HK-2 (cell line): ENCODE results near the gene ERO1B.
A peak's percentile ranks its signal among the peaks of the same experiment; 100 is the strongest.

Source experiments
- DNase-seq: peaks from one replicate; pipeline ENCODE4 v3.0.0-alpha.2; 2018; ENCODE audit not compliant: unreplicated experiment

ERO1B gene

DNA sequence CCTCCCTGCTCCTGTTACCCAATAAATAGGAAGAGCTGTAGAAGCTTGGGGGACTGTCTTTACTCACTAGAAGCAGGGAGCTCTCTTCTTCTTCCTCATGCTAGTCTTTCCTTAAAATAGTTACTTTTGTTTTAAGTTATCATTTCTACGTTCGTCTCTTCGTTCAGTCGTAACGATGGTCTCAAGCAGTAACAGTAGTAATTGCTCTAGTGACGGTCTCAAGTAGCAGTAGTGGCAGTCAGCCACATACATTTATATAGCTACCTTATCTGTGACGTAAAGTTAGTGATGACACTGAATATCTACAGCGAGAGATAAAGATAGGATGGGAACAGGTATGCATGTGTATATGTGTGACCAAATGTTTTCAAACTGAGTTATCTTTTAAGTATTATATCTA lies 15.4 kb upstream of the ERO1B start:
- DNase-seq = no peak

DNA sequence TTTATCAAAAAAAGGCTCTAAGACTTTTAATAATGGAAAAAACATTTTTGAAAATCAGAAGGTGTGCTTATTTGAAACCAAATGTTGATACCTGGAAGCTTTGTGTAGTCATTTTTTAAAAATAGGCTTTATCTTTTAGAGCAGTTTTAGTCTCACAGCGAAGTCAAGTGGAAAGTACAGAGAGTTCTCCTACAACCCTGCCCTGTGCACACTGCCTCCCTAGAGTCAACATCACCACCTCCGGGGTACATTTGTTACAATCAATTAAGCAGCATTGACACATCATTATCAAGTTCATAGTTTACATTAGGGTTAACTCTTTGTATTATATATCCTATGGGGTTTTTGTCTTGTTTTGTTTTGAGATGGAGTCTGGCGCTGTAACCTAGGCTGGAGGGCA lies 10.7 kb upstream of the ERO1B start:
- no peak for DNase-seq

DNA sequence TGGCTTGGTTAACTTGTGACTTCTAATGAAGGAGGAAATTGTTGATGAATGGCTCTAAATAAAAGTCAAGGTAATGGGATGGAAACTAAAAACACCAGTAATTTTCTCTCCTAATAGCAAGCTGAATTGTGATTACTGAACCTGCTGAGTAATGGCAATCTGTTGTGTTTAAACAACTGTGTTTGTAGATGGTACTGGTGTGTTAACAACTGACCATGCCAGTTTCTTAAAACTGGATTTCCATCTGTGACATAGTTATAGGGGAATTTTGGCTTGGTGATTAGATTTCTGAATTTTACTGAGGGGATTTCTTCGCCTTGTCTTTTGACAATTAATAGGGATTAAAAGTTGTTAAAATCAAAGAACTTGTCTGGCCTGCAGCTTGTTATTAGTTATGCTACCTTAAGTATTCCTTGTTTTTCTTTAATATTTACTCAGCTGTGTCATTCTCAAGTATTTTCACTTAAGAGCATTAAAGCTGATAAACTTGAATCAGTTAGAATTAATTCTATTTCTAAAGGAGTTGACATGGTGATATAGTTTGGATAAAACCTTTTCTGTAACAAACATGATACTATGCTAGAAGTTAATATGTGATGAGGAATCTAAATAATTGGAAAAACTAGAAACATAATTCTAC lies 7.9 kb upstream of the ERO1B start:
- DNase-seq = no peak

DNA sequence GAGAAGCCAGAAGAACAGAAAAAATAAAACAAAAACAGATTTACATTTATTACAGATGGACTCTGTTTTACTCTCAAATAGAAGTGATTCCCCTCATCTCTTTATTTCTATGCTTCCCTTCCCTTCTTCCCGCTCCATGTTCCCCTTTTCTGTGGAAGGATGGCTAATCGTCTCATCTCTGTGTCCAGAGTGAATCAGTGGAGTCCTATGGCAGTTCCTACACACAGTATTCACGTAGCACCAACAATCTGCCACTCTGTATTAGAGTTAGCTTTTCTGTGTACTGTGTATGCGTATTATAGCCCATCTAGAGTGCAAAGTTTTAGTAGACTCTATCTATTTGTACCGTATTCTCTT lies 6.8 kb upstream of the ERO1B start:
- DNase-seq = no peak

DNA sequence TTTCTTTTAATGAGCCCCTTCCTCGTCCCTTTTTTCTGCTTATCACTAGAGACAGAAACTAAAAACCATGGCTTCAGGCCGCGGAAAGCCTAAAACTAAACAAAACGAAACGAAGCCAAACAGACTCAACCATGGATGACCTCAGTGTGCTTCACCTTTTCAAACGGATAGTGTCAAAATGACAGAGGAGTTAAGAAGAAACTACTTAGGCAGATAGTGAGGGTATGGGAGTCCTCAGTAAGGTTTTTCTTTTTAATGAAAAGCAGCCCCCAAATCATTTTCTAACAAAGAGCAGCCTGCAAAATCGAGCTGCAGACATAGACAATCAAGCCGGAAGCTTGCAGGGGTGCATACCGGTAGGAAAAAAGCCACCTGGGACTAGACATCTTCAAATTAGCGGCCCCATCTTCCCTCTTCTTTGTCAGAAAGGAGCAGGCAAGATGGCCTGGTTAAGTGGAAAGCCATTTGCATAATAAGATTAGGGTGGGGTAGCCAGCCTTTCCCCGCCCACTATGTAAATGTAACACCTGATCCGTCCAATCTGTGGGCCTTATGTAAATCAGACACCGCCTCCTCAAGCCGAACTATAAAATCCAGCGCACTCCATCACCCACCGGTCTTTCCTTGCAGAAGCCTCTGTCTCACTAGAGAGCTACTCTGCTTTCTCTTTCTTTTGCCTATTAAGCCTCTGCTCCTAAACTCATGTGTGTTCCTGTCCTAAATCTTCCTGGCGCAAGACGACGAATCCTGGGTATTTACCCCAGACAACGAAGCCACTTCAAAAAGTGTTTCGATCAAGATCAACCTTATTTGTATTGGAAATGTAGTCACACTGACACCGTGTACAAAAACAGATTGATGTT lies 6.2 kb upstream of the ERO1B start:
- peak; percentile 7 for DNase-seq

DNA sequence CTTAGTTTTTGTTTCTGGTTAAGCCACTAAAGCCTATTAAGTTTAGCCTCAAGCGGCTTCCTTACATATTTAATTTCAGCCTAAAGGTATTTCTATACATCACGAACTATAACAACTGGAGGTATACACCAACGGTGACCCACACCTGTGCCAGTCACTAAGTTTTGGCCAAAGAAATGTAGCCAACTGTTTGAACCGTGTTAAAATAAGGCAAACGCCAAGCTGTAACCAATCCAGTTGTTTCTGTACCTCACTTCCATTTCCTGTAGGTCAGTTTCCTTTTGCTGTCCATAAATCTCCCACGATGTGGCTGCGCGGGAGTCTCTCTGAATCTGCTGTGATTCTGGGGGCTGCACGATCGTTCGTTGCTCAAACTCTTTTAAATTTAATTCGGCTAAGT lies 5.6 kb upstream of the ERO1B start:
- no peak for DNase-seq

DNA sequence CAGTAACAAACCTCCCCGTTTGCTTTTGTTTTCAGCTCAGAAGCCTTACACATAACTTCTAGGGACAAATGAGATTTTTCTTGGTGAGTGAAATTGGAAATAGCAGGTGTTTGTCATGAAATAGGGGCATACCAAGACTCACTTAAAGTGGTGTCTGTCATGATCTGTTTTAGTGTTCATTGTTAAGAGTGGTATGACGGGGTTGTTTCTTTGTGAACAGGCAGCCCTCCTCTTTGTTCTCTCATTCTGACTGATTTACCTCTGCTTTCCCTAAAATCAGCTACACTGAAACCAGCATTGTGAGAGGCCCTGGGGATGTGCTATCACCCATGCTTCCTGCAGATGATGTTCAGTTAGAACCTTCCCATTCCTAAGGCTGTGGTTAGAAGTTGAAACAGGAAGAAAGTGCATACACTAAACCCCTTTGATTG lies 2.5 kb upstream of the ERO1B start:
- no peak for DNase-seq

DNA sequence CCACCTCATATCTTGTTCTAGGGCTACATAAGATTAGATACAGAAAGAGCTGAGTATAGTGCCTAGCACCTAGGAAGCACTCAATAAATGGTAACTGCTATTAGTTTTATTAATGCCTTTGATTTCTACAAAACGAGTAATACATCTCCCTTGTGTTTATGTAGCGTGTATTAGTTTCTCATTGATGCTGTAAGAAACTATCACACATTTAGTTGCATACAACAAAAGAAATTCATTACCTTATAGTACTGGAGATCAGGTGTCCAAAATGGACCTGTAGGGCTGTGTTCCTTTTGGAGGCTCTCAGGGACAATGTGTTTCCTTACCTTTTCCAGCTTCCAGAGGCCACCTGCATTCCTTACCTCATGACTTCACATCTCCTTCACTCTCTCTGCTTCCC lies 961 bp upstream of the ERO1B start:
- DNase-seq = no peak

DNA sequence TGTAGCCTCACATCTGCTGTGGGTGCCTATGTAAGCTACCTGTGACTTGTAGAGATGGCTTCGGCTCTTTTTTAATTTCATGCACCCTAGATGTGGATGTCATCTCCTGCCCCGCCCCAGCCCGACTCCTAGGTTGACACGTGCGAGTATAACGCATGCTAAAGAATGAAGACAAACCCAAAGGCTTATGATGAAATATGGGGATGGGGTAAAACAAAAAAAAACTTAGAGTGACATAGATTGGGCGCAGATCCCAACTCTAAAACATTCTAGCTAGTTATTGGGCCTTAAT lies 613 bp upstream of the ERO1B start:
- DNase-seq = no peak

DNA sequence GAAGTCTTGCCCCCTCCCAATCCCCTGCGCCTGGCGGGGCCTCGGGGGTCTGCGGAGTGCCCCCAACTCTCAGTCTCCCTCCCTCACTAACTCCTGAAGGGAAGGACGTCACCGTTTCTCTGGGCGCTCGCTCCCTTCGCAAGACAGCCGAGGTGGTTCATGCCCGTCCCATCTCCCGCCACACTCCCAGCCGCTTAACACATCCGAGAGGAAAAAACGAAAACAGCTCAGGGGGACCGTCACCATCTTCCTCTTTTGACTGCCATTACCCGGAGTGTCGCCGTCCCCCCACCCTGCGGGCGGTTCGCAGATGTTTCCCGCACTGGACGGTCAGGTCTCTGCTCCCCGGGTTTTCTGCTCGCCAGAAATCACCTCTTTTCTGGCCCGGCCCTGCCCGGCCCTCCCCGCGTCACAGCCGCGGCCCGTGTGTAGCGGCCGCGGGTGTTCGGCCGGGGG lies 532 bp downstream of the ERO1B start:
- no peak for DNase-seq

DNA sequence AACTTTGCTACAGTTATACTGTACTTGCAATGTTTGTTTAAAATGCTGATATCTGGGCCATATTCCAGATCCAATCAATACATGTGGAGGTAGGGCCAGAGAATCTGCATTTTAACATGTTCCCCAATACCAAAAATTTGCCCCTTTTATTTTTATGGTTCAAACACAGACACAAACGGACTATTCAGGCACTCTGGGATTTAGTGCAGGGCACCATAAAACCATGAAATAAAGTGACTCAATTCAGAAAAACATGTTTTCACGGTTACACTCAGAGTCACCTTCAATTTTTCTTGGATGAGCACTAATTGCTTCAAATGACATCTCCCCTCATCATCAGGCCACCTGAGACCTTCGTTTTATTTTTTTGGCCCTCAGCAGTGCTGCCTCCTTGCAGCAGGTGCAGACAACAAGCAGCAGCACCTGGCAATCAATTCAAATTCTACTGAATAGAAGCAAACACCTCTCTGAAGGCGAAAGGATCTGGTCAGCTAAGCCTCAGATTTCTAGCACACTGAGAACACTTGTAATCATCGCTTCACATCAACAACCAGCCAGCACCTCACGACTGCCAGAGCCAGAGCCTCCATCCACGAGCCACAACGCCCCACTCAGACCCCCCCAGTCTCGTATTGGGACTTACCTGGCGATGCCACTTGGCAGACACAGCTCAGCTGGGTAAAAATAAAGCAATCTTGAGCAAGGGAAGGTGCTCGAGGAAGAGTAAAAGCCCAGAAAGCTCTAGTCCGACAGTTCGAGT lies 1.1 kb downstream of the ERO1B start:
- peak; percentile 5 for DNase-seq

DNA sequence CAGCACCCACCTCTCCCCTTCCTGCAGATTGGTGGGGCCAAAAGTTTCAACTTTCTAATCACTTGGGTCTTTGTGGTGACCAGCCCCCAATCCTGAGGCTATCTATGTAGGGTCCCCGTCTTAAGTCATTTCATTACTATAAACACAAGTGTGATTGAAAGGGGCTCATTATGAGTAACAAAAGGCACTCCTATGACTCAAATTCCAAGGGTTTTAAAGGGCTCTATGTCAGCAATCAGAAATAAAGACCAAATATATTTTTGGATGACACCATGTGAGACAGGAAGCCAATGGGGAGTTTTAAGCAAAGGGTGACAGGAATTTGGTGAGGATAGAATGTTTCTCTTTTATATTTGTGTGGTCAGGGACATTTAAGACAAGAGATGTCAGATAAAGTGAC lies 6.2 kb downstream of the ERO1B start:
- no peak for DNase-seq

DNA sequence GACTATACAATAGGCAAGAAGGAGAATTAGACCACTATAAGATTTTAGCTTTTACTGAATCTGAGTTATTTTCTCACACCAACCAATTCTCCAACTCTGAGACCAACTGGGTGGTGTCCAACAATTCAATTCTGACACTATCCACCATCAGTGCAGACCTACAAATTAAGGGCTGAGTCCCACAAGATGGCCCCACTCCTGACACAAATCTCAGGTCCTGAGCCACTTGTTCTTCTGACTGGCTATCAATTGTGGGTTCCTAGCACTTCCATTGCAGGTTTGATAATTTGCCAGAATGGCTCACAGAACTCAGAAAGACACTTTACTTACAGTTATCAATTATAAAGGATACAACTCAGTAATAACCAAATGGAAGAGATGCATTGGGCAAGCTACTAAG lies 6.7 kb downstream of the ERO1B start:
- DNase-seq = no peak

DNA sequence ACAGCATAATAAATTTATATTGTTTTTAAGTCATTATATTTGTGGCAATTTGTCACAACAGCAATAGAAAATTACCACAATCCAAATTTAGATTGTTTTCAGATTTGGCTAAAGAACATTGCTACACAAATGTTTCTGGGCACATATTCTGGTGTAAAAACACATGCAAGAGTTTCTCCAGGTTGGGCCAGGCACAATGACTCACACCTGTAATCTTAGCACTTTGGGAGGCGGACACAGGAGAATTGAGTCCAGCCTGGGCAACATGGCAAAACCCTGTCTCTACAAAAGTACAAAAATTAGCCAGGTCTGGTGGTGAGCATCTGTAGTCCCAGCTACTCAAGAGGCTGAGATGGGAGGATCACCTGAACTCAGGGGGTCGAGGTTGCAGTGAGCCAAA lies 8.4 kb downstream of the ERO1B start:
- DNase-seq = no peak

DNA sequence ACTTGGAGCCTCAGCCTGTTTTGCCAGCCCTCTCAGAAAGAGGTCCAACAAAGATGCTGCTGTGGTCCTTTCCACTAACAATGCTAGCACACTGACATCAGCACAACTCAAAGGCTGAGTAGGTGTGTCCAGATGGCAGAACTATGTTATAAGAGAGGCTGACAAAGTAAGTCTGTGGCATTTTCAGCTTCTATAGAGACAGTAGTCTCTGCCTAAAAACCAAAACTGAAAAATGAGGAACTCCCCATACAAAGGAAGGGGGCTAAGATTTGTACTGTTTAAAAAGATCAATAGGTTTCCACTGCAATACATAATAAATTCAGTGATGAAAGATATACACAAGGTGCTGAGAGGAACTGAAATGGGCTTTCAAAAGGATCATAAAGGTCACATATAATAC lies 12.3 kb downstream of the ERO1B start:
- DNase-seq = no peak

DNA sequence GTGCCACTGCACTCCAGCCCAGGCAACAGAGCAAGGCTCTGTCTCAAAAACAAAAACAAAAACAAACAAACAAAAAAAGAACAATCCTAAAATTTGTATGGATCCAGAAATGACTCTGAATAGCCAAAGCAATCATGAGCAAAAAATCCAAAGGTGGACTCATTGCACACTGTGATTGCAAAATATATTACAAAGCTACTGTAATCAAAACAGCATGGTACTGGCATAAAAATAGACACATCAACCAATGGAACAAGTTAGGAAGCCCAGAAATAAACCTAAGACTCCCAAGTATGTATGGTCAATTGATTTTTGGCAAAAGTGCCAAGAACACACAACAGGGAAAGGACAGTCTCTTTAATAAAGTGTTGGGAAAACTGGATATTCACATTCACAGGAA lies 19.9 kb downstream of the ERO1B start:
- no peak for DNase-seq

DNA sequence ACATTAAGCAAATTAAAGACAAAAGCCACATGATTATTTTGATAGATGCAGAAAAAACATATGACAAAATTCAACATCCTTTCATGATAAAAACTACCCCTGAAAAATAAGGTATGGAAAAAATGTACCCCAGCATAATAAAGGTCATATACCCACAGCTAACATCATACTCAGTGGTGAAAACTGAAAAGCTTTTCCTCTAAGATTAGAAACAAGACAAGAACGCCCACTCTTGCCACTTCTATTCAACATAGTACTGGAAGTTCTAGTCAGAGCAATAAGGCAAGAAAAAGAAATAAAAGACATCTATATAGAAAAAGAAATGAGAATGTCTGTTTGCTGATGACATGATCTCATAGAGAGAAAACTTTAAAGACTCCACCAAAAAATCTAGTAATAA lies 20.7 kb downstream of the ERO1B start:
- no peak for DNase-seq

DNA sequence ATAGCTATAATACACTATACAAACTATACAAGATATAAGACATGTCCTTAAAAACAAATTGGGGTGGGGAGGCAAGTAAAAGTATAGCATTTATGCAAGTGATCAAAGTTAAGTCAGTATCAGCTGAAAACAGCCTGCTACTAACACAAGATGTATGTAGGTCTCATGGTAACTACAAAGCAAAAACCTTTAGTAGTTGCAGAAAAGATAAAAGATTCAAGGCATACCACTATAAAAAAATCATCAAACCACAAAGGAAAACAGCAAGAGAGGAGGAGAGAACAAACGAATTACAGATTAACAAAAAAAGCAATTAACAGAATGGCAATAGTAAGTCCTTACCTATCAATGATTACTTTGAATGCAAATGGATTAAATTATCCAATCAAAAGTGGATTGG lies 22.7 kb downstream of the ERO1B start:
- no peak for DNase-seq

DNA sequence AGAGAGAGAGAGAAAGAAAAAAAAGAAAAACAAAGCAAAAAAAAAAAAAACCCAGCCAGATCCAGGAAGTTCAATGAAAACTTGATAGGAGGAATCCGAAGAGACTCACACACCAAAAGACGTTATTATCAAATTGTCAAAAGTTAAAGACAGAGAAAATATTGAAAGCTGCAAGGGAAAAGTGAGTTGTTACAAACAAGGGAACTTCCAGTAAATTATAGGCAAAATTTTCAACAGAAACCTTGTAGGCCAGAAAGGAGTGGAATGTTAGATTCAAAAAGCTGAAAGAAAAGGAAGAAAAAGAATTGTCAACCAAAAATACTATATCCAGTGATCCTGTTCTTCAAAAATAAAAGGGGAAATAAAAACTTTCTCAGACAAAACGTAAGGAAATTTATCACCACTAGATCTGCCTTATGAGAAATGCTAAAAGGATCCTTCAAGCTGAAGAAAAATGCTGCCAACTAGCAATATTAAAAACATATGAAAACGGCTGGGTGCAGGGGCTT lies 23.6 kb downstream of the ERO1B start:
- no peak for DNase-seq

DNA sequence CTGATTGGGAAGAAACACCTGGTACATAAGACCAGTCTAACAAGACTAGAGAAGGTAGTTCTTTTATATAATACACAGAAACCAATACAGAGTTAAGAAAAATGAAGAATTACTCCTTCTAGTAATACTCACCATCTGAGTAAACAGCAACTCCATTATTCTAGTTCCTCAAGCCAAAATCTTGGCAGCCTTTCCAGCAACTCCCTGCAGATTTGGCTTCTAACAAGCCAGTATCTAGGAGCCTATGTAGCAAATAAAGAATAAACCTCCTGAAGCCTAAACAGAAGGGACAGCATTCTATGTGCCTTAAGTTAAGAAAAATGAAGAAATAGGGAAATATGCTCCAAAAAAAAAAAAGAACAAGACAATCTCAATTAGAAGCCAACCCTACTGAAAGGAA lies 24.5 kb downstream of the ERO1B start:
- no peak for DNase-seq

DNA sequence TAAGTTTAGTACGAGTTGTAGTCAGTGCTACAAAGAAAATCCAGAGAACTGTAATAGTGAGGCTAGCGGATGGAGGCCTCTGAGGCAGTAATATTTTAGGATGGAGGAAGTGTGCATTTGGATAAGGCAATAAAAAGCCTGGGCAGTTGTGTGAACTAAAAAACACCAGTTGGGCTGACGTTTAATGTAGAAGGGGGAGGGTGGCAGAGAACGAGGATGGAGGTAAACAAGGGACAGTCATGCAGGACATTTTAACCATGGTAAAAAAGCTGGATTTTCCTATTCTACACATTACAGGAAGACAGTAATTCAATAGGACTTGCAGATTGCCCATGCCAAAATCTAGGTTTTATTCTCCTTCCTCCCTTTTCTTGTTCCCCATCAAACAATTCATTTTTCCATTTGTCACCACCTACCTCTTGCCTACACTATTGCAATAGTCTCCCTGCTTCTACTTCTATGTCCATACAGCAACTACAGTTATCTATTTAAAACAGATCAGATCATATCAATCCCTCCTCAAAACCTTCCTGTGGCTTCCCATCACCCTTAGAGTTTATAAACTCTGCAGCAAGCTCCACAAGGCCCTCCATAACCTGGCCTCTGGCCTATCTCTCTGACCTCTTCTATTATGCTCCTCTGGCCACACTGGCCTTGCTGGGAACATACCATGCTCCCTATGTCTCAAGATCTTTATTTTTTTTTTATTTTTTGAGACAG lies 27.7 kb downstream of the ERO1B start:
- DNase-seq = no peak

DNA sequence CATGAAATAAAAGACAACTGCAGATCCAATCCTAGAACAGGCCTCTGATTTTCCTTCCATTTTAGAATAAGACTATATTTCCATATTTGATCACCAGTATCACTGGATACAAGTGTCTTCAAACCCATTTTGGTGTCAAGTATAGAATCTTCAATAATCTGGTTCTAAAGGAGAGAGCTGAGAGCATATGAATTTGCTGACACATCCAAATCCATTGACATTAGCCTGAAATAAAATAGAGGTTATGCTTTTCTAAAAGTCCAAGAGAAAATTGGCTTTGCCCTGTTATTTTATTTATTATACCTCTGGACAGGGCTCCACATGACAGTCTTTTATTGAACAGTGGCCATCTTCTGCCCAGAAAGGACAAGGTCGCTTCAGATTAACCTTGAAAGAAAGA lies 28.6 kb downstream of the ERO1B start:
- DNase-seq = no peak
